ENCODE results near the gene PRPF18. TPM values are rescaled to one million over a fixed set of nuclear protein-coding genes. Genes with fewer than 3 reads are reported as not detected.
A peak's percentile ranks its signal among the peaks of the same experiment; 100 is the strongest.

Gene PRPF18
- polyA plus RNA-seq, 1 donor: 28.3 TPM

DNA sequence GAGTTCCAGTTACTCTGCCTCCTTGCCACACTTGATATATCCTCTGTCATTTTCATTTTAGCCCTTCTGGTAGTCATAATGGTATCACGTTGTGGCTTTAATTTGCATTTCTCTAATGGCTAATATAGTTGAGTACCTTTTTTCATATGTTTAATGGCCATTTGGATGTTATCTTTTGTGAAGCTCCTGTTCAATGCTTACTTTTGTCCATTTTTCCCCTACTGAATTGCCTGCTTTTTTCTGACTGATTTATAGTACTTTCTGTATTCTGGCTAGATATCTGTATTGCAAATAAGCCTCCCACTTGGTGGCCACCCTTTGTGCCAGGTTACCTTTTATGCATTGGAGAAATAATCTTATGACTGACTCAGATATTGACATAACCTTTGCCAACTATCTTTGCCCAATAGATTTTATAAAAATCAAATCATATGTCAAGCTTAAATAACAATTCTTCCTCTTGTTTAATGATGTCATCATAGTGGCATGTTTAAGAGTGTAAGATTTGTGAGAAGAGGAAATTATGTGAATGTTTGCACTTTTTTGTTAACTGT is 50.6 kb downstream of the PRPF18 start:
- DNase-seq: no peak

DNA sequence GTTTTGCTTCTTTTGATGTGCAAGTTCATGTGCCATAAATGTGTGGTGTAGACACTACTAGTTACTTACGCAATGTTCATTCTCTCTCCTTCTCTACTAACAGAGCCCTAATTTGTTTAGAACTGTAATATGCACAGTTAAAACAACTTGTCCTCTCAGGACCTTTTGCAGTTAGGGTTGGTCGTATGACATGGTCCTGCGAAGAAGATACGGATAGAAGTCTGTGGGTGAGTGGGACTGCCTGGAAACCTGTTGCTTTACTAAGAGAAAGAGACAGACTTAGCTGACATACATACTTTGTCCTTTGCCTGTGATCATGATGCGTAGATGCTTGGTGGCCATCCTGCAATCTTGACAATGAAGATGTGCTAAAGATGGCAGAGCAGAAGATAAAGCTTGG is 51.1 kb downstream of the PRPF18 start:
- no peak for DNase-seq

DNA sequence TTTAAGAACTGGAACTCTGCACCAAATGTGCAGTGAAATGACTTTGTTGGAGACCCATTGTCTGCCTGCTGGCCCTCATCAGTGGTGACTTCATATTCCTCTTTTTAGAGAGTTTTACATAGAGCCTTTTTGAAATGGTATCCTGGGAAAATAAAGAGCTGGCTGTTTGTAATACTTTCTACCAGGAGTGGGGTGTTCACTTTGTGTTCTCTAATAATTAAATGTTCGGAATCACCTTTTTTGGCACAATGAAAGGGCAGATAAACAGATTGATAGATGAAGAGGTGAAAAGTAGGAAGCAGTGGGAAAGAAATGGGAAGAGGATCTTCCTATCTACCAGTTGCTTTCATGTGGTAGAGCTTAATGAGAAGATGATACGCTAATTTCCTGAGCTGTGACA is 55.5 kb downstream of the PRPF18 start:
- no peak for DNase-seq

DNA sequence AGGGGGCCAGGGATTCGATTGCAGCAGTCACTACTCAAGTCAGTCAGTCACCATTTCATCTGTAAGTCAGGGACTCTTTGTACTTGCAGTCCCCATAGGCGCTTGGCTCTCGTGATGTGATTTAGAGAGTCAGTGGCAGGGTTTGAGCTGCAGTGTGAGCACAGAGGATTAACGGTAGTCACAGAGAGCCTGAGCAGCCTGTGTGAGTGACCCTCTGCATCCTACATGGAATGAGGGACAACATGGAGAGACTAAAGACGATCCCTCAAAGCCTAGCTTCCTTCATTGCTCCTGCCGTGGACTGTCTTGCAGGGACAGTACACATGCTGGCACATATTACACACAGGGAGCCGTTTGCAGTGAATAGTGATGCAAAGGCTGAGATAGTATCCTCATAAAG is 56.3 kb downstream of the PRPF18 start:
- DNase-seq: no peak

DNA sequence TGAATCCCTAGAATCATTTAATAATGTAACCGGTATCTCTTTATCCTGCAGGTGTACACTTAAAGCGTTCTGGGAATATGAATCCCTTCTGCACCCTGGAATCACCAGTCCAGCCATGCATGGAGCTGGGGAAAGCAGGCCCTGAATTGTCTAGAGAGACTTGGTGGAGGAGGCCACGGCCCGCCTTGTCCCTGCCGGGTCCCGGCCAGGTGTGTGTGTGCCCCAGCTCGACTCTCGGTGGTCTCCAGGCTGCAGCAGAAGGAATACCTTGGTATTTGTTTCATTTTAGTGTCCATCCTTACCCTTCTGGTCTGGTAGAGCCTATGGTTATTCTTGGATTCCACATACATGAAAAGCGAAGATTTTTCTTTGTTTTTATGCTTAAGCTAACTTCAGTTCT is 58.1 kb downstream of the PRPF18 start:
- no peak for DNase-seq

DNA sequence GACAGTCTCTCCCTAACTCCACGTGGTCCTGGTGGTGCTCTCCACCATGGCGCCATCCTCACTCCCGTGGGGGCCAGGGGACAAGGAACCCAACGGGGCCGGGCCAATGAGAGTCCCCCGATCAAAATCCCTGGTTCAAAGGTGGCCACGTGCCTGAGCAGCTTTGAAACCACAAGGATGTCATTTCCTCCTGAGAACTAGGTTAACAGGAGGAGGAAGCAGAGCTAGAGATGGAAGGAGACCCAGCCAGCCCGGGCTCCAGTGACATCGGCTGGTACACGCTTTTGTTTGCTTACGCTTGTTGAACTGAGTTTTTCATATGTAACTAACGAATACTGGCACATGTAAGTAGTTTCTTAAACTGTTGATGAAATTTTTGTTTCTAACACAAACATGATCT is 61.7 kb downstream of the PRPF18 start:
- no peak for DNase-seq

DNA sequence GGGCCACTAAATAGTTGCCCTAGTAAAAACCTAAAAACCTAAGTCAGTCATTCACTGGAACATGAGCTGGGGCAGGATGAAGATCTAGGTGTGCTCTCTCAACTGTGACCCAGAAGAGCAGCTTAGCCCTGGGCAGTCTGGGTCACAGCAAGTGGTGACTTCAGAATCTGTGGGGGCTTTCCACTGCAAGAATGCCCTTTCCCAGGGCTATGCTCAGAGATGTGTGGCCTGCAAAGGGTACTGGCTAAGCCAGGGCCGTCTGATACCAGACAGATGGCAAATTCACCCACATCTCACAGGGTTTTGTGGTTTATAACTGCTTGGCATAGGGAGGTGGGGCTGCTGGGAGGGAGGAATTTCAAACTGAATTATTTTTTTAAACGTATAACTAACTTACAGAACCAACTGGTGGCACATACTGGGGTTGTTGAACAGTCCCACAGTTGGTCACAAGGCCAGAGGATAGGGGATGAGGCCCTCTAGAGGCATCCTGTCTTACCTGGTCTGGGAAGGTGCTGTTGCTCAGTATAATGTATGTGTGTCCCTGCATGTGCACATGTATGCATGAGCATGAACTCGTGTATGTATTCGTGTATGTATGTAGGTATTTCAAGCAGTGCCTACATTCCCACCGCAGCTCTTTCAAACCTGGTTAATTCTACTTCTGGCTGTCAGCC is 63.2 kb downstream of the PRPF18 start:
- DNase-seq: no peak

- no peak for DNase-seq
These were observed 64.2 kb downstream of the PRPF18 start for GRCh38 chr10:13650961-13651360.

DNA sequence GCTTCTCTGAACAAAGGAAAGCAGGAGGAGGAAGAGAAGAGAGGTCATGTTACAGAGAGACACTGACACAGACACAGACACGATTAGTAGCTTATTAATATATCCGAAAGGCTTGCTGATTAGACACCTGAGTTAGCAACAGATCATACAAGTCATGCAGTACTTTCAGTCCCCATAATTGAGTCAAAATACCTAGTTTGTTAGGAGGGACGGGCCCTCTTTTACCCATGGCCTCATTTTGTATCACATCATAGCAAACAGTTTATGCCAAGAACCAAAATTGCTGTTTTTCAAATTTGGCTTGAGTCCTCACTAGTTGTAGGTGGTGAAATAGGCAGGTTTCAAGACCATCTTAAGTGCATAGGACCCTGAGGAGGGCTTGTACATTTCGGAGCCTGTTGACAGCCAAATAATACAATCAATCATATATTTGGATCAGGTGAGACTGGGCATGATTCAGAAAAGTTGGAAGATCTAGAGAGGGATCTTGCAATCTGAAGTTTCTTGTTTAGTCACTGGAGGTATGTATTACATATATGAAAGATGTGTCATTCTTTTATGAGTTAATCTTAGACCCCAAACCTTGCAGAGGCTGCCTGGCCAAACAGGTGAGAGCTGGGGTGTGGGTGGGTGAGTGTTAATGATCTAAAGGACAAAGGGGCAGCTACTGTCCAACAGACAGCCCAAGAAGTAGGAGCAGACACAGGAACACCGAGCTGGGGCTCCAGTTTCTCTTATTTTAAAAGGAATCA is 65.4 kb downstream of the PRPF18 start:
- DNase-seq: no peak

GRCh38 chr10:13652860-13653259 is 66.1 kb downstream of the PRPF18 start:
- DNase-seq: no peak

- no peak for DNase-seq
These were observed 67.5 kb downstream of the PRPF18 start for GRCh38 chr10:13654118-13654830.

GRCh38 chr10:13654846-13655245 is 68.1 kb downstream of the PRPF18 start:
- DNase-seq: no peak

DNA sequence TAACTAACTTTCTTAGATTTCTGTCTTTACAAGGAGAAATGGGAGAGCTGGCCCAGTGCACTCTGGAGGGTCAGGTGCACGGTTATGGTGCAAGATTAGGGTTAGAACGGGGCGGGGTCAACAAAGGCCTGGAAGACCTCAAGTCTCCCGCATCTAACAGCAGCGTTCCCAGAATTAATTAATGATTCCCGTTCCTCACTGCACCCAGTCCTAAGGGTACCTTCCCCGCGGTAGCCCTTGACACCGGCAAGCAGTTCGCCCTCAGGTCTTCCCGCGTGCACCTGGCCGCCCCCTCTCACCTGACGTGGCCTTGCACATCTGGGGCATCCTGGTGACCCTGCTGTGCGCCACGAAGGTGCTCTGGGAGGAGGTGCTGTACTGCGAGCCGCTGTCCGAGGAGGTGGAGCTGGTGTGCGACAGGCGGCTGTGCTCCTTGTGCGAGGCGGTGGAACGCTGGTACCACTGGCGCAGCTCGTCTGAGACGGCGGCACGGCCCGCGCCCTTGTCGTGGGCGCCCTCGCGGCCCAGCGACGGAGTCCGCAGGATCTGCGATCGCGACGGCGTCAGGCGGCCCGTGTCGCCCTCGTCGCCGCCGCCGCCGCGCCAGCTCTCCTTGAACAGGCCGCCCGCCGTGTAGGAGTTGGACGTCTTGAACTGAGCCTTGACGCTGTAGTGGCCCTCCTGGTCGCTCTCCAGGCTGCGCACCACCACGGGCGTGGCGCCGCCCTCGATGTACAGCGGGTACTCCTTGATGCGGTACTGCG is 69.8 kb downstream of the PRPF18 start:
- DNase-seq: no peak

GRCh38 chr10:13657101-13657680 is 70.4 kb downstream of the PRPF18 start:
- DNase-seq: no peak

DNA sequence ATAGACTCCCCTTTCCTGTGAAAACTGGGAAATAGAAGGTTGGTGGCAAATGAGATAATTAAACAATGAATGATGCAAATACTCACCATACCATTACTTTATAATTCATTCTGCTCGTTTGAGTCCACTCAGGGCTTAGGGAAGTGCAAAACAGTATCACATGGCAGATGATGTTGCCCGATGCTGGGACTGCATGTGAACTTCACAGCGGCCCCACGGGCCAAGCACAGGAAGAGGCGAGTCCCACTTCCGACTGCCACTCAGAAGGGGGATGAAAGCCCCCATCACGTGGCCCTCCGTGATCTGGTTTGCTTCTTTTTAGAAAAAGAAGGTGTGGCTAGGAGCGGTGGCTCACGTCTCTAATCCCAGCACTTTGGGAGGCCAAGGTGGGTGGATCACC is 71.5 kb downstream of the PRPF18 start:
- DNase-seq: no peak

- DNase-seq: no peak
These were observed 72.3 kb downstream of the PRPF18 start for GRCh38 chr10:13658871-13659685.

DNA sequence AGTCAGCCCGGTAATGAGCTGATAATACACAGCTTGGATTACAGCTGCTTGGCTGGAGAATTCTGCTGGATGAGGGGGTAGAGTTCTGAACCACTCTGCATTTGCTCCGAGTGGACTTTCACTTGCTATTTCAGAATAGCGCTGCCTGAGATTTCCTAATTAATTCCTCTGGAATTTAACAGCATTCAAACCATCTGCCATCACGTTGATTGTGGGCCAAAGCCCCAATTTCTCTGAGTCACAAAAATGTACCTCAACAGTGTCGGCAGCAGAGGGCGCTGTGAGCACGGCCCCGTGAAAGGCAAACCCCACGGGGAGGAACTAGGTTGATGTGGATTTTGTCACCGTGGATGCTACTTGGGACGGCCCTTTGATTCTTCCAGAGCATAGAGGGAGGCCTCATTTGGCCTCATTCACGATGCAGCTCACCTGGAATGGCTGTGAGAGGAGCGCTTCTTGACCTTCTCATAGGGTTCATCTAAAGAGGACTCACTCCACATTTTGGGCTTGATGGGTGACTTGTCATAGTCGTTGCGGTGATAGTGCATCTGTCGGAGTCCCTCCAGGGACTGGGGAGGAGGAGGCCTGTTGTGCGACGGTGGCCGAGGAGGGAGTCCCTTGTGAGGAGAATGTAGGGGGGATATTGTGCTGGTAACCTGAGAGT is 73.3 kb downstream of the PRPF18 start:
- DNase-seq: peak; percentile 40

GRCh38 chr10:13660551-13660920 is 73.8 kb downstream of the PRPF18 start:
- no peak for DNase-seq

- DNase-seq: no peak
These were observed 74.5 kb downstream of the PRPF18 start for GRCh38 chr10:13661256-13661655.

- no peak for DNase-seq
These were observed 78.9 kb downstream of the PRPF18 start for GRCh38 chr10:13665516-13666262.

All from left kidney (tissue), 2 donors.